ENCODE data around the gene XRCC6. TPM values are rescaled to one million over a fixed set of nuclear protein-coding genes. Genes with fewer than 3 reads are reported as not detected.
"Not testable (repeated sequence)": the region's sequence is repeated elsewhere in the genome, so short reads cannot be mapped to it uniquely, and the experiment has no call there.

The XRCC6 gene
- total RNA-seq, 1 donor from 2014 or later, result 320 TPM

DNA sequence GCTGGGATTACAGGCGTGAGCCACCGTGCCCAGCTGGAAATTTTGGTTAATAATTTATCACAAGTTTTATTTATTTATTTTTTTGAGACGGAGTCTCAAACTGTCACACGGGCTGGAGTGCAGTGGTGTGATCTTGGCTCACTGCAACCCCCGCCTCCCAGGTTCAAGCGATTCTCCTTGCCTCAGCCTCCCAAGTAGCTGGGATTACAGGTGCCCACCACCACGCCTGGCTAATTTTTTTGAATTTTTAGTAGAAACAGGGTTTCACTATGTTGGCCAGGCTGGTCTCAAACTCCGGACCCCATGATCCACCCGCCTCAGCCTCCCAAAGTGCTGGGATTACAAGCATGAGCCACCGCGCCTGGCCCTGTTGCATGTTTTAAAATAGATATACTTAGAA is 65.8 kb downstream of the XRCC6 start:
- not testable (repeated sequence) for DNase-seq (ENCODE audit: low read depth)

- no peak for DNase-seq (ENCODE audit: low read depth)
Observed at GRCh38 chr22:41687901-41688364, 66.8 kb downstream of the XRCC6 start.

DNA sequence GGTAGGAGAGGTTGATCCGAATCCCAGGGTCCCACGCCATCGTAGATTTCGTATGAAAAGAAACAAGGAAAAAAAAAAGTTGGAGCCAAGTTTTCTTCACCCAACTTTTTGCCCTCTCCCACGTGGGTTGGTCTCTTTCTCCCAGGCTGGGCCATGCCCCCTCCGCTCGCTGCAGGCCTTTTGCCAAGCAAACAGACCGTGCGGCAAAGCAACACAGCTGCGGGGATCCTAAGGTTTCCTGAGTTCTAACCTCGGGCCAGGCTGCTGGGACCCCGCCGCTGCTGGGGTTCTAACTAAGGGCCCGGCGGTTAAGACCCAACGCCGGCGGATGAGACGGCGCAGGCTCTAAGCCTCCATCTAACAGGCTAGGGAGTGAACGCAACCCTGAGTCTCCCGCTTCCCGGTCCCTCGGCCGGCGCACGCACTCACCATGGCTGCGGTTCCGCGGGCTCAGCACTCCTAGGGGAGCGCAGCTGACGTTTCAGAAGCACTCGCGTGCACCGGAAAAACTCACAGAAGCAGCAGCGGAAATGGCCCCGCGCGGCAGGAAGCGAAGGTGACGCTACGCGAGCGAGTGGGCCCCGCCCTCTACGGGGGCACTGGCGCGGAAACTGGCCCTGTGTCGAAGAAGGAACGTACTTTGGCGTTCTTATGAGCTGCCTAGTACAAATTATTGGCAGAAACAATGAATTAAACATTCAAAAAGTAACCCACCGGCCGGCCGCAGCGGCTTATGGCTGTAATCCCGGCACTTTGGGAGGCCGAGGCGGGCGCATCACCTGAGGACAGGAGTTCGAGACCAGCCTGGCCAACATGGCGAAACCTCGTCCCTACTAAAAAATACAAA is 67.5 kb downstream of the XRCC6 start, which contains the start of gene SNU13:
SNU13 (minus strand) TSS at position 503 of the 847 bp plus-strand sequence; CDS start at position 432, 71 bp downstream.
- DNase-seq (ENCODE audit: low read depth), result peak; percentile 77

DNA sequence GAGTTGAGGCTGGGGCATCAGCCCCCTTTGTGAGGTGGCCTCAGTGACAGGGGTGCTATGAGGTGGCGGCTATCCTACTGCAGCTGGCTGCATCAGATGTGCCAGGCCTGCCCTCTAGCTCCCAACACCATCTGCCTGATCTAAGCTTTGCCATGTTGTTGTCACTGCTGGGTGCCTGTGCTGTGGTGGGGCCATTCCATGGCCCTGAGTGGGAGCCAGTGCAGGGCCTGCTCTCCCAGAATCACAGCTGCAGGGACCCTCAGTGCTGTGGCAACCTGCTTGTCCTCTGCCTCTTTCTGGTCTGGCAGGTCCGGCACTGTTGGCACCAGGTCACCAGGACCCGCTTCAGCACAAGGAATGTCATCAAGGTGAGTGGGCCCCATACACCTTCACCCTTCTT is 69.4 kb downstream of the XRCC6 start:
- no peak for DNase-seq (ENCODE audit: low read depth)

GRCh38 chr22:41695211-41695610 is 74.1 kb downstream of the XRCC6 start:
- no peak for DNase-seq (ENCODE audit: low read depth)

GRCh38 chr22:41696703-41697102 is 75.6 kb downstream of the XRCC6 start:
- DNase-seq (ENCODE audit: low read depth), result no peak

DNA sequence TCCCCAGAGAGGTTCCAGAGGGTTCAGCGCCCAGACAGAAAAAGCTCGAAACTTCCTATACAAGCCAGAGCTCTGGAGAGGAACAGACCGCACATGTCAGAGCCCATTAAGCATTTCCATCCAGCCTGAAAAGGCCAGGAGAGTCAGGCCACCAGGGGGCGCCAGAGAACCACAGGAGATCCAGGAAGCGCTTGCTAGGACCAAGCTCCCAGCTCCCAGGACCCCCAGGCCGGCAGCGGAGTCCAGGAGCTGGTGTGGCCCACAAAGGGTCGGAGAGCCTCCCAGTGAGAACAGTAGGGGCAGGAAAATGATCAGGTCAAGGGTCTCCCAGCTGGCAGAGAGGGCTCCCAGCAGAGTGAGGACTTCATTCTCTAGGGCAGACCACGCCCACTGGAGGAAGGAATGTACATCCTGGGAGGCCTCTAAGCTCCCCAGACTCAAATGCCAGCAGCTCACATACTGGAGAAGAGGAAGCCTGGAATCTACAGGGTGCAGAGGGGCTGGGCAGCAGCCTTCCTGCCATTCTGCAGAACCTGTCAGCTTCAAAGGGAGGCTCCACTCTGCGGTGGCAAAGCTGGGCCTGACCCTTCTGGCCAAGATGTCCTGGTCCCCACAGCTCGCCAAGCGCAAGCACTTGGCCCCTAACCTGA is 76.2 kb downstream of the XRCC6 start:
- peak; percentile 71 for DNase-seq (ENCODE audit: low read depth)

- peak; percentile 52 for DNase-seq (ENCODE audit: low read depth)
Observed at GRCh38 chr22:41699264-41700107, 78.4 kb downstream of the XRCC6 start, which contains the start of gene MEI1. Gene MEI1 (plus strand): TSS chr22:41699503. CDS start chr22:41699539, 36 bp downstream.

DNA sequence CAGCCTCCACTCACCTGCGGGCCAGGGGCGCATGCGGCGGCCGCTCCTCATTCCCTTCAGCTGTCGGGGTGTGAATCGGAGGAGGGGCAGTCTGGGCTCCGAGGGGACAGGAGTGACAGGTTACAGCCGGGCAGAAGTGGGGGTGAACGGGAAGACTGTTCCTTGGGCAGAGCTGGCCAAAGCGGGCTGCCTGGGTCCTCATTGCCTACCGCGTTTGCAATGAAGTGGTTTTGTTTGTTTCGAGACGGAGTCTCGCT is 78.9 kb downstream of the XRCC6 start:
- no peak for DNase-seq (ENCODE audit: low read depth)

DNA sequence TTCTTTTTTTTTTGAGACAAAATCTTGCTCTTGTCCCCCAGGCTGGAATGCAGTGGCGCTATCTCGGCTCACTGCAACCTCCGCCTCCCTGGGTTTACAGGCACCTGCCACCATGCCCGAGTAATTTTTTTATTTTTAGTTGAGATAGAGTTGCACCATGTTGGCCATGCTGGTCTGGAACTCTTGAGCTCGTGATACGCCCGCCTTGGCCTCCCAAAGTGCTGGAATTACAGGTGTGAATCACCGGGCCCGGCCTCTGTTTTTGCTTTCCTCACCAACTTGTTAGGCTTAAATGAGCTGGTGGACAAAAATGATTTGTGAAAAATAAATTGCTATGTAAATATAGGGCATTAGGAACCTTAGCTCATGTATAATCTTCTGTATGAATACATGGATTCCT is 81.7 kb downstream of the XRCC6 start:
- no peak for DNase-seq (ENCODE audit: low read depth)

GRCh38 chr22:41709341-41709740 is 88.2 kb downstream of the XRCC6 start:
- no peak for DNase-seq (ENCODE audit: low read depth)

DNA sequence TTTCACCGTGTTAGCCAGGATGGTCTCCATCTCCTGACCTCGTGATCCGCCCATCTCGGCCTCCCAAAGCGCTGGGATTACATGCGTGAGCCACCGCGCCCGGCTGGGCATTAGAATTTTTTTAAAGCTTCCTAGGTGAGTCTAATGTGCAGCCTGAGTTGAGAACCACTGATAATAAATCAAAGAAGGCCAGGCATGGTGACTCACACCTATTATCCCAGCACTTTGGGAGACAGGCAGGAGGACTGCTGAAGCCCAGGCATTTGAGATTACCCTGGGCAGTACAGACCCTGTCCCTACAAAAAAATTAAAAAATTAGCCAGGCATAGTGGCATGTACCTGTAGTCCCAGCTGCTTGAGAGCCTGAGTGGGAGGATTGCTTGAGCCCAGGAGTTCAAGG is 91.9 kb downstream of the XRCC6 start:
- peak; percentile 51 for DNase-seq (ENCODE audit: low read depth)

Other genes with a start within 250 kb of the XRCC6 start
- gene TEF, start 239.4 kb upstream of the XRCC6 start, total RNA-seq, result 2.3 and 7.6 TPM in 2 replicates
- 12.2 and 35.9 TPM in 2 replicates for gene TOB2, start 174.5 kb upstream of the XRCC6 start, total RNA-seq
- 39.6 and 78.3 TPM in 2 replicates for gene PHF5A, start 152.6 kb upstream of the XRCC6 start, total RNA-seq
- gene ACO2, start 152.2 kb upstream of the XRCC6 start, total RNA-seq, result 54.2 and 141 TPM in 2 replicates
- gene POLR3H, start 76.8 kb upstream of the XRCC6 start, total RNA-seq, result 17.4 and 38.8 TPM in 2 replicates
- gene CSDC2, start 60.3 kb upstream of the XRCC6 start, total RNA-seq, result 0.69 and 3.2 TPM in 2 replicates
- gene PMM1, start 31.5 kb upstream of the XRCC6 start, total RNA-seq, result 9.9 and 14.6 TPM in 2 replicates
- gene DESI1, start 252 bp upstream of the XRCC6 start, total RNA-seq, result 17.5 and 27.8 TPM in 2 replicates
- gene SNU13, start 67.6 kb downstream of the XRCC6 start, total RNA-seq, result 92.2 and 104 TPM in 2 replicates
- 0.10 and 0.52 TPM in 2 replicates for gene MEI1, start 78.2 kb downstream of the XRCC6 start, total RNA-seq
- 11.0 and 16.1 TPM in 2 replicates for gene CCDC134, start 179.4 kb downstream of the XRCC6 start, total RNA-seq
- 39.8 and 80.3 TPM in 2 replicates for gene SREBF2, start 211.8 kb downstream of the XRCC6 start, total RNA-seq

Data from renal cortical epithelial cell (primary cell).